Measurements from ENCODE around the gene PDE4D. TPM values are rescaled to one million over a fixed set of nuclear protein-coding genes. Genes with fewer than 3 reads are reported as not detected.

PDE4D gene
- total RNA-seq, 1 experiment from 2014 or later = 2.4 TPM

DNA sequence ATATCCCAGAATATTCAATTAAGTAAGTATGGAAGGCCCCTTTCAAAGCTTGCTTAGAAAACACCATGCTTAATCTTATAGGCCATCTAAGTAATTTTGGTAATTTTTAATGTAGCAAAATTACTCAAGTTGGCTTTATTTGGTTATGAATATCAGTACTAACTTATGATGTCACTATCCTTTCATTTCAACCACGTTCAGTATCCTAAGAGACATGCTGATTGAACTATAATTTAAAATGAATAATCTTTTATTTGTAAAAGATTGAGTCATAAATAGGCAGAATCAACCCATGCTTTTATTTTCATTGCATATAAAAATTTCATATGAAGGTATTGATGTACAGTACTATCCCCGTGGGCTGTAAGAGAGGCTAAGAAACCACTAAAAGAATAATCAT lies 923.7 kb downstream of the PDE4D start:
- Histone ChIP-seq H3K4me1 (ENCODE audit: control insufficient read depth, insufficient read depth, low read length) (no peaks in the 10 kb centered on the region), H3K36me3 (ENCODE audit: control insufficient read depth, insufficient read depth, low read length) (no peaks in the 10 kb centered on the region), H3K27ac (ENCODE audit: low read length) (no peak overlapping the region), H3K9me3 (ENCODE audit: control insufficient read depth, insufficient read depth, low read depth, low read length) (no peaks in the 10 kb centered on the region), H3K27me3 (ENCODE audit: control insufficient read depth, insufficient read depth, low read length) (no peaks in the 10 kb centered on the region; the same call in 1 of the 2 replicates), H3K4me3 (ENCODE audit: low read depth in 2 of 2, low read length in 2 of 2) (no peak overlapping the region)
- ATAC-seq = no peak
- intact Hi-C loops (cut with micrococcal nuclease; ENCODE audit: unreplicated experiment) = no loop called here
- in situ Hi-C loops (cut with HindIII; ENCODE audit: low pct_unique_long_range_greater_than_20kb, low sequenced_read_pairs) = no loop called here
- no peak for DNase-seq (ENCODE audit: low read depth, low spot score)
- TF ChIP-seq, protein P1, sequence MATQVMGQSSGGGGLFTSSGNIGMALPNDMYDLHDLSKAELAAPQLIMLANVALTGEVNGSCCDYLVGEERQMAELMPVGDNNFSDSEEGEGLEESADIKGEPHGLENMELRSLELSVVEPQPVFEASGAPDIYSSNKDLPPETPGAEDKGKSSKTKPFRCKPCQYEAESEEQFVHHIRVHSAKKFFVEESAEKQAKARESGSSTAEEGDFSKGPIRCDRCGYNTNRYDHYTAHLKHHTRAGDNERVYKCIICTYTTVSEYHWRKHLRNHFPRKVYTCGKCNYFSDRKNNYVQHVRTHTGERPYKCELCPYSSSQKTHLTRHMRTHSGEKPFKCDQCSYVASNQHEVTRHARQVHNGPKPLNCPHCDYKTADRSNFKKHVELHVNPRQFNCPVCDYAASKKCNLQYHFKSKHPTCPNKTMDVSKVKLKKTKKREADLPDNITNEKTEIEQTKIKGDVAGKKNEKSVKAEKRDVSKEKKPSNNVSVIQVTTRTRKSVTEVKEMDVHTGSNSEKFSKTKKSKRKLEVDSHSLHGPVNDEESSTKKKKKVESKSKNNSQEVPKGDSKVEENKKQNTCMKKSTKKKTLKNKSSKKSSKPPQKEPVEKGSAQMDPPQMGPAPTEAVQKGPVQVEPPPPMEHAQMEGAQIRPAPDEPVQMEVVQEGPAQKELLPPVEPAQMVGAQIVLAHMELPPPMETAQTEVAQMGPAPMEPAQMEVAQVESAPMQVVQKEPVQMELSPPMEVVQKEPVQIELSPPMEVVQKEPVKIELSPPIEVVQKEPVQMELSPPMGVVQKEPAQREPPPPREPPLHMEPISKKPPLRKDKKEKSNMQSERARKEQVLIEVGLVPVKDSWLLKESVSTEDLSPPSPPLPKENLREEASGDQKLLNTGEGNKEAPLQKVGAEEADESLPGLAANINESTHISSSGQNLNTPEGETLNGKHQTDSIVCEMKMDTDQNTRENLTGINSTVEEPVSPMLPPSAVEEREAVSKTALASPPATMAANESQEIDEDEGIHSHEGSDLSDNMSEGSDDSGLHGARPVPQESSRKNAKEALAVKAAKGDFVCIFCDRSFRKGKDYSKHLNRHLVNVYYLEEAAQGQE (IDR thresholded peaks at IDR 0.05; ENCODE audit: insufficient read depth in 1 of 2, low read depth in 2 of 2, low read length in 1 of 2) = no peak
- TF ChIP-seq SIN3A (IDR thresholded peaks at IDR 0.05; ENCODE audit: borderline replicate concordance, insufficient read depth, low read depth, low read length) = no peak
- TF ChIP-seq TCF7L2 (IDR thresholded peaks at IDR 0.05; ENCODE audit: low read depth, low read length) = no peak
- no peak for TF ChIP-seq POLR2AphosphoS5 (IDR thresholded peaks at IDR 0.05; ENCODE audit: low read depth, low read length)
- TF ChIP-seq, protein P2, sequence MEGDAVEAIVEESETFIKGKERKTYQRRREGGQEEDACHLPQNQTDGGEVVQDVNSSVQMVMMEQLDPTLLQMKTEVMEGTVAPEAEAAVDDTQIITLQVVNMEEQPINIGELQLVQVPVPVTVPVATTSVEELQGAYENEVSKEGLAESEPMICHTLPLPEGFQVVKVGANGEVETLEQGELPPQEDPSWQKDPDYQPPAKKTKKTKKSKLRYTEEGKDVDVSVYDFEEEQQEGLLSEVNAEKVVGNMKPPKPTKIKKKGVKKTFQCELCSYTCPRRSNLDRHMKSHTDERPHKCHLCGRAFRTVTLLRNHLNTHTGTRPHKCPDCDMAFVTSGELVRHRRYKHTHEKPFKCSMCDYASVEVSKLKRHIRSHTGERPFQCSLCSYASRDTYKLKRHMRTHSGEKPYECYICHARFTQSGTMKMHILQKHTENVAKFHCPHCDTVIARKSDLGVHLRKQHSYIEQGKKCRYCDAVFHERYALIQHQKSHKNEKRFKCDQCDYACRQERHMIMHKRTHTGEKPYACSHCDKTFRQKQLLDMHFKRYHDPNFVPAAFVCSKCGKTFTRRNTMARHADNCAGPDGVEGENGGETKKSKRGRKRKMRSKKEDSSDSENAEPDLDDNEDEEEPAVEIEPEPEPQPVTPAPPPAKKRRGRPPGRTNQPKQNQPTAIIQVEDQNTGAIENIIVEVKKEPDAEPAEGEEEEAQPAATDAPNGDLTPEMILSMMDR (IDR thresholded peaks at IDR 0.05) = no peak
- BruUV-seq (replicated peaks) = no TSS peak
- POLR2A ChIA-PET = no interaction called here
- CTCF ChIA-PET = no interaction called here

DNA sequence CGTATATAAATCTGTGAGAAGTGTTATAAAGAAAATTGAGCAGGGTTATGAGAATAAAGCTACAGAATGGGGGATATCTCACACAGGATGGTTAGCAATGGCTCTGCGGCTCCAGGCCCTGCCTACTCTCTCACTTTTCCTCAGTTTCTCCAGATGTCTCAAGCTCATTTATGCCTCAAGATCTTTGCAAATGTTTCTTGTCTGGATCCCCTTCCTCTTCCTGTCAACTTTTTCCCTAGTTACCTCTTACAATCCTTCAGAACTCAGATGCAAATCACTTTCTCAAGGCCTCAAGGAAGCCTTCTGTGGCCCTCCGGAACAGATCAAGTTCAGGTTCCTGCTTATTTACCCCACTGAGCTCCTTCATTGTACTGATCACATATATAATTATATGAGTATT lies 924.3 kb downstream of the PDE4D start:
- no peaks in the 10 kb centered on the region for H3K36me3 ChIP-seq (ENCODE audit: control insufficient read depth, insufficient read depth, low read length)
- no peaks in the 10 kb centered on the region; the same call in 1 of the 2 replicates for H3K27me3 ChIP-seq (ENCODE audit: control insufficient read depth, insufficient read depth, low read length)
- H3K9me3 ChIP-seq (ENCODE audit: control insufficient read depth, insufficient read depth, low read depth, low read length) = no peaks in the 10 kb centered on the region
- in situ Hi-C loops (cut with HindIII; ENCODE audit: low pct_unique_long_range_greater_than_20kb, low sequenced_read_pairs) (no loop called here), intact Hi-C loops (cut with micrococcal nuclease; ENCODE audit: unreplicated experiment) (no loop called here)
- no peaks in the 10 kb centered on the region for H3K4me1 ChIP-seq (ENCODE audit: control insufficient read depth, insufficient read depth, low read length)
- ChIA-PET POLR2A (no interaction called here), CTCF (no interaction called here)
- no peak overlapping the region for H3K27ac ChIP-seq (ENCODE audit: low read length)
- H3K4me3 ChIP-seq (ENCODE audit: low read depth in 2 of 2, low read length in 2 of 2) = no peak overlapping the region
- no peak for ATAC-seq
- TF ChIP-seq TCF7L2 (IDR thresholded peaks at IDR 0.05; ENCODE audit: low read depth, low read length) = no peak
- no peak for TF ChIP-seq SIN3A (IDR thresholded peaks at IDR 0.05; ENCODE audit: borderline replicate concordance, insufficient read depth, low read depth, low read length)
- TF ChIP-seq, protein P1 (IDR thresholded peaks at IDR 0.05; ENCODE audit: insufficient read depth in 1 of 2, low read depth in 2 of 2, low read length in 1 of 2) = no peak
- TF ChIP-seq, protein P2 (IDR thresholded peaks at IDR 0.05) = no peak
- TF ChIP-seq POLR2AphosphoS5 (IDR thresholded peaks at IDR 0.05; ENCODE audit: low read depth, low read length) = no peak
- DNase-seq (ENCODE audit: low read depth, low spot score) = no peak
- no TSS peak for BruUV-seq (replicated peaks)
